NCI-H524 (cell line): ENCODE data around the gene CHAD.
A peak's percentile ranks its signal among the peaks of the same experiment; 100 is the strongest.
"Not testable (repeated sequence)": the region's sequence is repeated elsewhere in the genome, so short reads cannot be mapped to it uniquely, and the experiment has no call there.

ENCODE experiments used
- DNase-seq, 2 experiments: peaks; one replicate each; lab custom pipeline; 2025; lab: John Stamatoyannopoulos, UW

Gene CHAD

DNA sequence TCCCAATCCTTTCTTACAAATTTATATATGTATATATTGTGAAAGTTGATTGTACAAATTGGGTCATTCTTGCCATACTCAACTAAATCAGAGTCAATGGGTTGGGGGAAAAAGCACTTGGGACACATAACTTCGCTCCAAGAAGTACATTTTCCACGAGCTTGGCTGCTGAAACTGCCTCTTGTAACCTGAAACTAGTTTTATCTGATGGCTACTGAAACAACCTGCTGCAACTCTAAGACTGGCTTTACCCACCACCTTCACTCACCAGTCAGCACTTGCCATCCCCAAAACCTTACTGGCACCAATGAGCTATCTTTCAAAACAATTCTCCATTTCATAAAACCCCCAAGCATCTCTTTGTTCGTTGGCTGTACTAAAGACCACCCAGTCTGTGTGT, 25.1 kb upstream of the CHAD start:
- peak in 1 of 2 experiments; percentile 16 for DNase-seq

DNA sequence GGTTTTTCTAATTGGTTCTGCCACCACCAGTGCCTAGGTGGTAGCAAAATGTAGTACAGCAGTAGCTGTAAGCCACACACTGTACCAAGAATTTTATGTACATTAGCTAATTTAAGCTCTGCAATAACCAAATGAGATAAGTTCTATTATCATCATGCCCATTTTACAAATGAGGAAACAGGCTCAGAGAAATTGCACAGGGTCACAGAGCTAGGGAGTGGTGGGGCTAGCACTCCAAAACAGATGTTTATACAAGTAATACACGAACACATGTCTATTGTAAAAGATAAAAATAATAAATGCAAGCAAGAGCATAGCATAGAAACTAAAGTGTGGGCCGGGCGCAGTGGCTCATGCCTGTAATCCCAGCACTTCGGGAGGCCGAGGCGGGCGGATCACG, 23.5 kb upstream of the CHAD start:
- no peak for DNase-seq

DNA sequence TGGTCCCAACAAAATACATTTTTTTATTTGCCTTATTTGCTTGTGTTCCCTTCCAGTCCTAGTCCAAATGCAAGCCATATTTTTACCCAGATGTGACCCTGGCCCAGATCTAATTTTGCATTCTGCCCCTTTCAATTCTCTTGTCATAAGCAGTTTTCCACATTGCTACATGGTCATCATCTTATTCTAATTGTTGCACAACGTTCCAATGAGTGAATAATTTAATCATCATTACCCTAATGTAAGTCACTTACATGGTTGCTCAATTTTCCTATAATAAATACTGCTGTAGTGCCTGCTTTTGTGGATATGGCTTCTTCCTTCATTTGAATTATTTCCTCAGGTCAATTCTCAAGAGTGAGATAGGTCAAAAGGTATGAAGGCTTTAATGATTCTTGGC, 22.8 kb upstream of the CHAD start:
- no peak for DNase-seq

DNA sequence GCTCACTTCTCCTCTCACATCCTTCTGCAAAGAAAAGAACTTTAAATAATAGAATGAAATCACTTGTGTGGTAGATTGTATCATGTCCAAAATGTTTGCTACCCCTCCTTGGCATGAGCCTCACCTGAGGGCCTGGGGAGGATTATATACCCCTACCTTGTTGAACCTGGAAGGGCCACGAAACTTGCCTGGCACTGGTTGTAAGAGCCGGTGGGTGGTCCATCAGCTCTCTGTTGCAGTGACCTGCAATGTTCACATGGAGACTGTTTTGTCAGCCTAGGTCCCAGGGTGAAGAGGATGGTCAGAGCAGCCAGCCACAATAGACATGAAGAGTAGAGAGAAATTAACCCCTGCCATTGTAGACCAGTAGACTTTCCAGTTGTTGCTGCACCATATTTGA, 20.2 kb upstream of the CHAD start:
- no peak for DNase-seq

DNA sequence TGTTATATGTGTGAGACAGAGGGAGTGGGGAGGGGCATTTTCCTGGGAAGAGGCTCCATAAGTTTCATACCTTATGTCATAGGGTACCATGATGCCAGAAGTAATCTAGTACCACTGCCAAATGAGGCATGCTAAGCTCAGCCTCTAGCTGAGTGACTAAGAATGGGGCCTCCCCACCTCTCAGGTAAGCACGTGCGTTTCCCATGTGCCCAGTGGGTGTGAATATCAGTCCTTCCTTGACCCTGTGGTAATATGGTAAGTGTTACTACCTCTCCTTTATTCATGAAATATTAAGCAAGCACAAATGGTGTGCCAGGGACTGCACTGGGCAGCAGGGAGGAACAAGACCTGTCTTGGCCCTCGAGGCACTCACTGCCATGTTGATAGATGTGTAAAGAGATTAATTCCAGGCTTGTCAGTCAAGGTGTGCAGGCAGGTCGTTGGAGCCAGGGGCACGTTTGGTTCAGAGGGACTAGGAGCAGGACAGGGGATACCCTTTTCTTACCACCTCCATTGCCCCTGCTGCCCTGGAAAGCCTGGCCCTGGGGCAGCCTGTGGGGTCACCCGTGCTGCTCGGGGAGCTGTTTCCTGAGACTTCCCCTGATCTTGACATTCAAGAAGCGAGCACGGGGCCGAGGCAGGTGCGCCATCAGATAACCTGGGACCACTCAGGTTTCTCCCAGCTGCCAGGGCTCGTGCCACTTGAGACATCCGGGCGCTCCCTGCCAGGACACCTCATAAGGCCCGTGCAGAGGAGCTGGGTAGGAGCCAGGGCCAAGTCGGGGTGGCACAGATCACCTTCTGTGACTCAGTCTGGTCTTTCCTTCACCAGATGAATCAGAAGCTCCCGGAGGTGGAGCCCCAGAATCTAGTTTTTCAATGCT, 18.8 kb upstream of the CHAD start:
- DNase-seq, result no peak

DNA sequence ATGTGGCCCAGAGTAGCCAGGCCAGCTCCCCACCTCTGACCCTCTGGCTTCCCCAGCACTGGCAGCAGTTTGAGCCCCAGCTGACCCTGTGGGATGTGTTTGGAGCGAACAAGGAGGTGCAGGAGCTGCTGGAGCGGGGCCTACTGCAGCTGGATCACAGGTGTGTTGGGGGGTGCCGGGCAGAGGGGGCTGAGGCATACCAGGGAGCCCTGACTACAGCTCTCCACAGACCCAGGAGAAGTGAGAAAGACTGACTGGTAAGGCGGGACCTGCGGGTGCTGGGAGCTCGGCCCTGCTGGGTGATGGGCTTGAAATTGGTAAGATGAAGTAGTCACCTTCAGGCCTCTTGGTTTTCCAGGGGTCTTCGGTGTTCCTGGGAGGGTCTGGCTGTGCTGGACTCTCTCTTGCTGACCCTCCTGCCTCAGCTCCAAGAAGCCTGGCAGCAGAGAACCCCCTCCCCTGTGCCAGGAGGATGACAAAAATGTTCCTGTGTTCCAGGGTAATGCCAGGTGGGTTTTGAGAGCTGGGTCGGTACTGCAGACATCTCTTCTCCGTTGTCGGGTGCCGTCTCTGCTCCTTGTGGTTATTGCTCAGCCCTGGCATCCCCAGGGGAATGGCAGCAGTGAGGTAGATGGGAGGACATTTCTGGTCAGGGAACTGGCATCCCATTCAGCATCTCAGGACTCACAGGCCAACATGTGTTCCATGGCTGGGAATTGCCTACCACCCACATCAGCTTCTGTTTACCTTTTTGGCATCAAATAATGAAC, 15.9 kb upstream of the CHAD start:
- DNase-seq, result no peak

DNA sequence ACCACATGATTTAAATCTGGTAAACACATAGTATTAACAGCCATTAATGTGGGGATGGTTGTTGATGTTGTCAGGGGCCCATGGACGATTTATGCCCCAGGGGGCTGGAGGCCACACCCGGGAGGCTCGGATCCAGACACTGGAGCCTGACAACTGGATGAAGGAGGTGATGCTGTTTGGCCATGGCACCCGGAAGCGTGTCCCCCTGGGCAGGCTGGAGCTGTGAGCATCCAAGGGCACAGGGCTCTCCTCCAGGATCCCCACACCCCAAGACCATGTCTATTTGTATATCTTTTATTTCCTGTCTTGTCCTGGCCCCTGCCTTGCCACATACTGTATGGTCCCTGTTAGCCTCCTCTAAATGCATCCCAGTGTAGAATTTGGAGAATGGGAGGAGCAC, 14.6 kb upstream of the CHAD start:
- DNase-seq, result no peak

DNA sequence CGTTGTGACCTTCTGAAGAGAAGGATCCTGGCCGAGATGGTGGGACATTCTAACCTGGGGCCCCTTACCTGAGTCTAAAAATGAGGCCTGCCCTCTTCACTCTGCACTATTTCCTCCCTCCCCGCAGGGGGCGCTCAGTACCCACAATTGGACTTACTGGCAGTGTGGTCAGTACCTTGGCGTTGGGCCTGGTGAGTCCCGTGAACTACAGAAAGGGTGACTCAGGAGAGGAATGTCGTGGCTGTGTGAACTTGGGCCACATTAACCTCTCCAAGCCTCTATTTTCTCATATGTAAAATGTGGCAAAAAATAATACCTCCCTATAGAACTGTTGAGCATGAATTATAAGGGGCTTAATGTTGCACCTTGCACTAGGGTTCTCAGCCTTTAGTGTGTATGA, 13.8 kb upstream of the CHAD start:
- DNase-seq, result peak; percentile 73 to 84

DNA sequence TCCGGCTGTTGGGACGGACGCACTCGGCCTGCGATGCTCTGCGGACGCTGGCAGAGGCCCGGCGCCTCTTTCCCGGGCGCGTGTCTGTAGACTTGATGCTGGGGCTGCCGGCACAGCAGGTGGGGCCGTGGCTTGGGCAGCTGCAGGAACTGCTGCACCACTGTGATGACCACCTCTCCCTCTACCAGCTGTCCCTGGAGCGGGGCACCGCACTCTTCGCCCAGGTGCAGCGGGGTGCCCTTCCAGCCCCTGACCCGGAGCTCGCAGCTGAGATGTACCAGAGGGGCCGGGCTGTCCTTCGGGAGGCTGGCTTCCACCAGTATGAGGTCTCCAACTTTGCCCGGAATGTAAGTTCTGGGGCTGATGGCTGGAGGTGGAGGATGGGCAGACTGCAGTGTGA, 13.4 kb upstream of the CHAD start:
- no peak for DNase-seq

DNA sequence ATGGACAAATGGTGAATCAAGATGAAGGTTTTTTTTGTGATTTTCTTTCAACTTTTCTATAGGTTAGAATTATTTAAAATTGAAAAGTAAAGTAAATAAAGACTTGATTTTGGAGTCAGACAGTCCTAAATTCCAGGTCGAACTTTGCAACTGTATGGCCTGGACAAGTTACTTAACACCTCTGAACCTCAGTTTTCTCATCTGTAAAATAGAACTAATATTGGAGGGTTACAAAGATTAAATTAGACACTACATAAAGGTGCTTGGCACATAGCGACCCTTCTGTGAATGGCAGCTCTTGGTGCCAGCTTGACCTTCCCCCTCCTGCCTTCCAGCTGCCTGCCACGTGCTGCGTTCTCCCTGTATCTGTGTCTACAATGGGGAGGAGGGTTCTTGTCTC, 13.0 kb upstream of the CHAD start:
- DNase-seq, result no peak

DNA sequence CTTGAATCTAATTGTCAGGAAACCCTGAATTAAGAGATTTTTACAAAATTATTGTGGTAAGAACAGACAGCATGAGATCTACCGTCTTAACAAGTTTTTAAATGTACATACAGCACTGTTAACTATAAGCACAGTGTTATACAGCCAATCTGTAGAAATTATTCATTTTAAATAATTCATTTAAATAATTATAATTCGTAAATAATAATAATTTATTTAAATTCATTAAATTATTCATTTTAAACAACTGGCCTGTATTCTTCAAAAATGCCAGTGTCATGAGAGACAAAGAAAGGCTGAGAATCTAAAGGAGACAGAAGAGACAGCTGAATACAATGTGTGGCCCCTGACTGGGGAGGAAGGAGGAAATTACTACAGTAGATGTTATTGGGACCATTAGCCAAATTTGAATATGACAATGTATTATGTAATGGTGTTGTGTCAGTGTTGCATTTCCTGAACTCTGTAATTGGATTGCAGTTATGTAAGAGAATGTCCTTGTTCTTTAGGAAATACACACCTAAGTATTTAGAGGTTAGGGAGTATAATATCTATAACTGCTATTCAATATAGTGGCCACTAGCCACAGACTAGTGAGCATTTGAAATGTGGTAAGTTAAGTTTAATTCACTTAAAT, 12.3 kb upstream of the CHAD start:
- no peak for DNase-seq

DNA sequence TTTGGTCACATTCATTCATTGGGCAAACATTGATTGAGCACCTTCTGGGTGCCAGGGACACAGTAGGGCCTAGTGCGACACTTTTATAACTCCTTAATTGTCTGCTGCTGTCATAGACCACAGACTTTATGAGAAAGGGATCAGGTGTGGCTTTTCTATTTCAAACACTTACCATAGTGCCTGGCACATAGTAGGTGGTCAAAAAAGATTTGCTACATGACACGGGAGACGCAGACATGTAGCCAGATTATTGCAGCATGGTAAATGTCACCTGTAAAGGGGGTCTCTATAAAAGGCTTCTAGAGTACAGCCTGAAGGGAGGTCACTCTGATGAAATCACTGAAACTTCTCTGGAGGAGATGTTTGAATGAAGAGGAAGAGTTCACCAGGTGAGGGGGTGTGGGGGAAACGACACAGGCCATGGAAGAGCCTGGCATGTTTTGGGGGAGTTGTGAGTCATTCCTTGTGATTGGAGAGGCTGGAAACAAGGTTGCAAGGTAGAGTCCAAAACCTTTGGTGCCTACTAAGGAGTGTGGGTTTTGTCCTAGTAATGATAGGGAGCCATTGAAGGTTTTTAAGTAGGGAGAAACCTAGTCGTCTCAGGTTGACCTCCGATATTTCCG, 11.6 kb upstream of the CHAD start:
- no peak for DNase-seq

DNA sequence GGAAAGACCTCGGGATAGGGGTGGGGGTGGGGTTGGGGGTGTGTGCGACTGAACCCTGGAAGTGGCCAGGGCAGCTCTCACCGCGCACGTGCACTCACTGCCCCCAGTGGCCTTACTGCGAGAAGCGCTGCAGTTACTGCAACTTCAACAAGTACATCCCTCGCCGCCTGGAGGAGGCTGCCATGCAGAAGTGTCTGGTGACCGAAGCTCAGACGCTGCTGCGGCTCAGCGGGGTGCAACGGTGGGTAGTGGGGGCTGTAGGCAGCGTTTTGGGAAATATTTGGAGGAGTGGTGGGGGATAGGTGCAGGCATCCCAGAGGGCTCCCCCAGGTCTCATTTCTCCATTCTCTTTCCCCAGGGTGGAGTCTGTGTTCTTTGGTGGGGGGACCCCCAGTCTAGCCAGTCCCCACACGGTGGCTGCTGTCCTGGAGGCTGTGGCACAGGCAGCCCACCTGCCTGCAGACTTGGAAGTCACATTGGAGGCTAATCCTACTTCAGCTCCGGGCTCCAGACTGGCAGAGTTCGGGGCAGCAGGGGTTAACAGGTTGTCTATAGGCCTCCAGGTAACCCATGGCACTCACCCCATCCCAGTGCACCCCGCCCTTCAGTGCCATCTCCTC, 11.0 kb upstream of the CHAD start:
- peak; percentile 66 to 89 for DNase-seq

DNA sequence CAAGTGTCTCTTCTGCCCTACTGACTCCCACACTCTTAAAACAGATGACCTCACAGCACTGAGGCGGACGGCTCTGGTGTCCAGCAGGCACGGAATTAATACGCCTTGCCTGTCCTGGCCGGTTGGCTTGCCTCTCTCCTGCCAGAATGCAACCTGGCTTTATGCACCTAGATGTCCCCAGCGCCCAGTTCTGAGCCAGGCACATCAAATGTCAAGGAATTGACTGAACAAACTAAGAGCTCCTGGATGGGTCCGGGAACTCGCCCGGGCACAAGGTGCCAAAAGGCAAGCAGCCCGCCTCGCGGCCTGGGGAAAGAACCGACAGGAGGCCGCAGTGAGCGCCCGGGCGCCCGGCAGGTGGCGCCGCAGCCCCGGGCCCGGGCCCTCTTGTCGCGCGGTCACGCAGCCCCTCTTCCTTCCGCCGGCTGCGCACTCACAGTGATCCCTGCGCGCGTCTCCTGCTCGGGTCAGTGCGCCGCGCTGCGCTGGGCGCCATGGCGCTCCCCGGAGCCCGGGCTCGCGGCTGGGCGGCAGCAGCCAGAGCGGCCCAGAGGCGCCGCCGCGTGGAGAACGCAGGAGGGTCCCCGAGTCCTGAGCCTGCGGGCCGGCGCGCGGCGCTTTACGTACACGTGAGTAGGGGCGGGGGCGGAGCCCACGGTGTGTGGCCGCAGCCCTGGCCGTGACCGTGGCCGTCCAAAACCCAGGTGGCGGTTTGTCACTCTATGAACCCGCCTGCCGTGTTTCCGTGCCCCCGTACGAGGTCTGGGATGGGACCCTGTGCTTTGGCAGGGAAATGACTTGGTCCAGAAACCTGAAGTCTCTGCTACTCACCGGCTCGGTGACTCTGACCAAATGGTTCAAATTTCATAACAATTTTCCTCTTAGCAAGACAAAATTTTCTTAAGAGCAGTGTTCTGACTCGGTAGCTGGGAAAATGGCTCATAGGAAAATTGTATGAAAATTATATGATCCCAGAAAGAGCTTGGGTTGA, 10.0 kb upstream of the CHAD start, which contains the start of gene RSAD1:
Gene RSAD1, plus strand, starts transcription at position 470 of the 991 bp plus-strand sequence. Its CDS starts 25 bp downstream, at position 495.
- DNase-seq, result peak; percentile 84 to 94

DNA sequence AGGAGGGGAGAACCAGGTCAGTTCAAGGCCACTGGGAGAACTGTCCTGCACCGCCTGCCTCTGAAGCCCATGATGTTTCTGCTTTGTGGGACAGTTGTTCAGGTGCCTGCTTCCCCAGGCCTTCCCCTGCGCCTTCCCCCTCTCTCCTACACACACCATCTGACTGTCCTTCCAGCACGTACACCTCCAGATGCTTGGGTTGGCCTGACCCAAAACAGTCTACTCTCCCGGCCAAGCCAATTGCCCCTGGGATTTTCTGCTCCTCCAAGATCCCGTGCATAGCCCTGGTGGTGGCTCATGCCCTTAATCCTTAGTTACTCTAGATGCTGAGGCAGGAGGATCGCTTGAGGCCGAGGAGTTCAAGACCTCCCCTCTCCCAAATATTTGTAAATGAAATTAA, 9.3 kb upstream of the CHAD start:
- no peak for DNase-seq

DNA sequence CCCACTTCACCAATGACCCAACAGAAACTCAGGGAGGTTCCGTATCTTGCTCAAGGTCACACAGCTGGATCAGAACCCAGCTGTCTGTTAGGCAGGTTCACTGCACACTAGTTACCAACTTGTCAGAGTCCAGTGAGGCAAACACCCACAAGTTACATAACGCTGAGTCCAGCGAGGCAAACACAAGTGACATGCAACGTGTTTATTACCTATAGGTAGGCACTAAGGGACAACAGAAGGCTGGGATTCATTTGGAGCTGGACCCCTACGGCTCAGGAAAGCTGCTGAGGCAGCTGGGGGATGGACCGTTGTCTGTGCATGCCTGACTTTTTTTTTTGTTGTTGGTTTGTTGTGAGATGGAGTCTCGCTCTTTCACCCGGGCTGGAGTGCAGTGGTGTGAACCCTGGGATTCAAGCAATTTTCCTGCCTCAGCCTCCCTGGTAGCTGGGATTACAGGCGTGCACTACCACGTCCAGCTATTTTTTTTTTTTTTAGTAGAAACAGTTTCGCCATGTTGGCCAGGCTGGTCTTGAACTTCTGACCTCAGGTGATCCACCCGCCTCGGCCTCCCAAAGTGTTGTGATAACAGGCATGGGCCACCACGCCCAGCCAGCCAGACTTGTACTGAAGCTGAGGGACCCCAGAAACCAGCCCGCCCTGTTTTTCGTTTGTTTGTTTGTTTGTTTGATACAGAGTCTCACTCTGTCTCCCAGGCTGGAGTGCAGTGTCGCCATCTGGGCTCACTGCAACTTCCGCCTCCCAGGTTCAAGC, 8.1 kb upstream of the CHAD start:
- DNase-seq, result peak in 1 of 2 experiments; percentile 20

DNA sequence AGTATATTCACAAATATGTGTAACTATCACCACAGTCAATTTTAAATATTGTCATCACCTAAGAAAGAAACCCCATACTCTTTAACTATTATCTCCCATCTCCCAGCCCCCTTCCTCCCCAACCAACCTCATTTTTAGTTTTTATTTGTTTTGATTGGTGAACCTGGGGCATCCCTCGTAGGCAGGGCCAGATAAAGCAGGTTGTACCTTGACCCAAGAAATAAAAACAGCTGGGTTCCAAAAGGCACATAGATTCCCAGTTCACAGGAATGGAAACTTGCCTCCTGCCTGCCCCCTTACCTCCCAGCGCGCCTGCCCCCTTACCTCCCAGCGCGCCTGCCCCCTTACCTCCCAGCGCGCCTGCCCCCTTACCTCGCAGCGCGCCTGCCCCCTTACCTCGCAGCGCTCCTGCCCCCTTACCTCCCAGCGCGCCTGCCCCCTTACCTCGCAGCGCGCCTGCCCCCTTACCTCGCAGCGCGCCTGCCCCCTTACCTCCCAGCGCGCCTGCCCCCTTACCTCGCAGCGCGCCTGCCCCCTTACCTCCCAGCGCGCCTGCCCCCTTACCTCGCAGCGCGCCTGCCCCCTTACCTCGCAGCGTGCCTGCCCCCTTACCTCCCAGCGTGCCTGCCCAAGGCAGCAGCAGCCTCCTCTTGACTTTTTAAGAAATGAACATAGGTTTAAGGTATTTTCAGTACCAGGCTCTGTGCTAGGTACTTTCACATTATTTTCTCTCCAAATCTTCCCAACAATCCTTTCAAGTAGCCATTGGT, 7.3 kb upstream of the CHAD start:
- DNase-seq, result not testable (repeated sequence)

DNA sequence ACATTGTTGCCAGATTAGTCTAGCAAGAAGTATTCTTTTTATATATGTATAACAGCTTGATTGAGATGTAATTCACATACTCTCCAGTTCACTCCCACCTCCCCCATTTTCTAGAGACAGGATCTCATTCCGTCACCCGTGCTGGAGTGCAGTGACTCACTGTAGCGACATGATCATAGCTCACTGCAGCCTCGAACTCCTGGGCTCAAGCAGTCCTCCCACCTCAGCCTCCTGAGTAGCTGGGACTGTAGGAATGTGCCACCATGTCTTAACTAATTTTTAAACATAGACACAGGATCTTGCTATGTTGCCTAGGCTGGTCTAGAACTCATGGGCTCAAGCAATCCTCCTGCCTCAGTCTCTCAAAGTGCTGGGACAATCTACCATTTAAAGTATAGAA, 6.7 kb upstream of the CHAD start:
- no peak for DNase-seq

DNA sequence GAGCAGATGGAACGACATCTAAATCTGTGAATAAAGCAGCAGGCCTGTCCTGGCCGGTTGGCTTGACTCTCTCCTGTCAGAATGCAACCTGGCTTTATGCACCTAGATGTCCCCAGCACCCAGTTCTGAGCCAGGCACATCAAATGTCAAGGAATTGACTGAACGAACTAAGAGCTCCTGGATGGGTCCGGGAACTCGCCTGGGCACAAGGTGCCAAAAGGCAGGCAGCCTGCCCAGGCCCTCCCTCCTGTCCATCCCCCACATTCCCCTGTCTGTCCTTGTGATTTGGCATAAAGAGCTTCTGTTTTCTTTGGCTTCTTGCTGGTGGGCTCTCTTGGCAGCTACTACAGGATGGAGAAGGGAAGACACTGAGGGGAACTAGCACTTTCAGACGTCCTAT, 5.8 kb upstream of the CHAD start:
- no peak for DNase-seq
